HepG2 (cell line): ENCODE measurements around the gene DAB1. TPM values are rescaled to one million over a fixed set of nuclear protein-coding genes. Genes with fewer than 3 reads are reported as not detected.

ENCODE experiments used
- ATAC-seq: fragments of 200-7000 bp; cut with Tn5 transposase; 3 replicates; pipeline ENCODE4 v1.9.1; 2020; ENCODE audit warnings: mild to moderate bottlenecking, moderate library complexity
- BruUV-seq: library from RNA; stranded (reverse); fragments of 400-500 nt; replicated peaks from 2 replicates; lab custom pipeline; 2021; lab: Mats Ljungman, UMichigan
- CTCF ChIA-PET: fragments of 300-600 bp; formaldehyde crosslinking; extraction: SDS; loops from one replicate; lab custom pipeline; 2021; ENCODE audit warnings: low total read pairs, inconsistent platforms, low intra/inter-chr PET ratio; lab: Yijun Ruan, JAX
- POLR2A ChIA-PET: fragments of 350-600 bp; sonication (Branson Sonifier 250); formaldehyde crosslinking; loops from one replicate; lab custom pipeline; 2020; ENCODE audit warnings: antibody characterized with exemption, inconsistent platforms; lab: Yijun Ruan, JAX
- DNase-seq: peaks from one replicate; pipeline ENCODE4 v3.0.0-alpha.2; 2015; ENCODE audit warnings: low spot score
- FAIRE-seq: peaks from 3 replicates; lab custom pipeline; 2011; peaks lifted over from hg19 to GRCh38; lab: Jason Lieb, UNC
- H2AFZ ChIP-seq: one replicate; pipeline ENCODE4 v1.6.1; 2011; ENCODE audit warnings: low read length, inconsistent platforms
- H3K27ac ChIP-seq: fragments of 300-600 bp; 3 replicates; pipeline ENCODE4 v1.8.0; 2011; ENCODE audit warnings: mixed run types, mild to moderate bottlenecking, mixed read lengths, low read length, inconsistent platforms; ENCODE audit not compliant: insufficient read depth; ENCODE audit errors: extremely low read length
- H3K27me3 ChIP-seq, 2 experiments: fragments of 200-600 bp in 1 of 2; 2 replicates in 1 of 2; 3 replicates in 1 of 2; pipeline versions ENCODE4 v1.6.0 to v1.8.0; 2011; ENCODE audit warnings: low read length in 2 of 2, mild to moderate bottlenecking in 2 of 2, moderate library complexity in 2 of 2, inconsistent platforms in 1 of 2; ENCODE audit not compliant: insufficient read depth in 2 of 2, control insufficient read depth in 1 of 2
- H3K36me3 ChIP-seq, 2 experiments: fragments of 200-600 bp in 1 of 2; replicated peaks in 1 of 2; 2 replicates in 1 of 2; 3 replicates in 1 of 2; pipeline versions ENCODE4 v1.5.1 to v1.8.0; 2011; ENCODE audit warnings: low read length in 2 of 2, inconsistent platforms in 1 of 2; ENCODE audit not compliant: insufficient read depth in 2 of 2, control insufficient read depth in 1 of 2
- H3K4me1 ChIP-seq: 2 replicates; pipeline ENCODE4 v1.5.1; 2012; ENCODE audit warnings: low read length, inconsistent platforms; ENCODE audit not compliant: insufficient read depth
- H3K4me2 ChIP-seq: 2 replicates; pipeline ENCODE4 v1.6.0; 2011; ENCODE audit warnings: low read depth, low read length, inconsistent platforms
- H3K4me3 ChIP-seq, 3 experiments: fragments of 200-600 bp in 1 of 3; sonication (generic), shearing (Covaris generic) in 1 of 3; replicated peaks in 1 of 3; 2 replicates each; pipeline ENCODE4 v1.5.1; 2011 to 2016; ENCODE audit warnings: low read length in 3 of 3, inconsistent platforms in 2 of 3, low read depth in 2 of 3, mild to moderate bottlenecking in 2 of 3, control low read depth in 1 of 3, mixed read lengths in 1 of 3; ENCODE audit not compliant: insufficient read depth in 1 of 3
- H3K79me2 ChIP-seq: one replicate; pipeline ENCODE4 v1.6.1; 2011; ENCODE audit warnings: low read length, inconsistent platforms; ENCODE audit not compliant: insufficient read depth
- H3K9ac ChIP-seq: 2 replicates; pipeline ENCODE4 v1.6.0; 2011; ENCODE audit warnings: mild to moderate bottlenecking, low read depth, low read length, inconsistent platforms; ENCODE audit not compliant: insufficient read depth
- H3K9me3 ChIP-seq: 2 replicates; pipeline ENCODE4 v1.5.1; 2012; ENCODE audit warnings: mild to moderate bottlenecking, low read length
- H4K20me1 ChIP-seq: 2 replicates; pipeline ENCODE4 v1.6.0; 2011; ENCODE audit warnings: inconsistent platforms, mild to moderate bottlenecking, low read length, moderate library complexity; ENCODE audit not compliant: insufficient read depth
- E2F5 ChIP-seq: sonication (generic); formaldehyde crosslinking; conservative IDR thresholded peaks from 2 replicates; pipeline ENCODE4 v1.4.0; 2020; ENCODE audit warnings: missing genetic modification reagents
- GLI4 ChIP-seq: sonication (generic); formaldehyde crosslinking; IDR thresholded peaks from 2 replicates; pipeline ENCODE4 v1.5.1; 2020; ENCODE audit warnings: missing genetic modification reagents, mild to moderate bottlenecking, moderate library complexity, borderline replicate concordance
- MXD4 ChIP-seq: IDR thresholded peaks from 2 replicates; pipeline ENCODE4 v1.6.1; 2016; ENCODE audit warnings: mild to moderate bottlenecking, missing biosample characterization, missing genetic modification reagents
- POLR2AphosphoS5 ChIP-seq: IDR thresholded peaks from 2 replicates; pipeline ENCODE4 v1.6.1; 2012; ENCODE audit warnings: low read depth, low read length
- RERE ChIP-seq: IDR thresholded peaks from 2 replicates; pipeline ENCODE4 v1.6.1; 2016; ENCODE audit warnings: low read depth, missing genetic modification reagents, missing compliant biosample characterization
- RXRA ChIP-seq: sonication (generic); formaldehyde crosslinking; IDR thresholded peaks from 2 replicates; pipeline ENCODE4 v1.5.1; 2020; ENCODE audit warnings: missing genetic modification reagents
- SIX1 ChIP-seq: sonication (generic); formaldehyde crosslinking; IDR thresholded peaks from 2 replicates; pipeline ENCODE4 v1.4.0; 2020; ENCODE audit warnings: missing genetic modification reagents, borderline replicate concordance
- ZMAT3 ChIP-seq: sonication (generic); formaldehyde crosslinking; conservative IDR thresholded peaks from 2 replicates; pipeline ENCODE4 v1.7.0; 2021; ENCODE audit warnings: missing genetic modification reagents
- ZNF563 ChIP-seq: sonication (generic); formaldehyde crosslinking; IDR thresholded peaks from 2 replicates; pipeline ENCODE4 v1.8.0; 2022; ENCODE audit warnings: mild to moderate bottlenecking, moderate library complexity, missing genetic modification reagents
- ZNF580 ChIP-seq: IDR thresholded peaks from 2 replicates; pipeline ENCODE4 v1.6.1; 2016; ENCODE audit warnings: low read depth, borderline replicate concordance
- WGBS: methylation state at CpG from one replicate; pipeline ENCODE4 v1.1.6; 2017; ENCODE audit warnings: low lambda C conversion rate; 5-methylcytosine and 5-hydroxymethylcytosine counted together
- in situ Hi-C: cut with HindIII; loops from 2 replicates; pipeline ENCODE4 v1.10.0; 2017; ENCODE audit warnings: low pct_unique_long_range_greater_than_20kb; ENCODE audit not compliant: extremely low pct_ligation_motif_present
- intact Hi-C: fragments of 100-400 bp; cut with micrococcal nuclease; formaldehyde crosslinking; loops from one replicate; pipeline ENCODE4 v1.10.0; 2022; ENCODE audit not compliant: unreplicated experiment
- polyA plus RNA-seq, 8 experiments: library from polyadenylated mRNA; depleted of rRNA in 3 of 8; stranded (reverse) in 7 of 8; unstranded in 1 of 8; fragments of >200 nt; fragmentation: Illumina TruSeq in 4 of 8; extraction: Trizol in 4 of 8; gene quantifications; 2 replicates each; pipeline versions ENCODE4 v1.2.1 to v1.2.3, GENCODE V29; 2011 to 2016; ENCODE audit warnings: low read depth in 4 of 8, missing spikeins in 1 of 8, mixed read lengths in 1 of 8; ENCODE audit not compliant: insufficient read depth in 1 of 8
- total RNA-seq, 5 experiments: library from RNA; depleted of rRNA; stranded (reverse); fragments of >200 nt; fragmentation: Illumina TruSeq; extraction: Trizol; gene quantifications; 2 replicates each; pipeline ENCODE4 v1.2.3, GENCODE V29; 2016; ENCODE audit warnings: low read depth in 1 of 5

DAB1 gene
- total and polyA plus RNA-seq, 2 of the 13 experiments (the other 11 are each of a cell fraction or from before 2014, with no cell fraction given), result 0.04 to 0.13 TPM

- DNase-seq (no peak), FAIRE-seq (no peak), ATAC-seq (no peak)
- BruUV-seq, result no TSS peak
- TF ChIP-seq RERE (CRISPR knock-in tag), result no peak
- no peak for TF ChIP-seq ZNF580 (CRISPR knock-in tag)
- TF ChIP-seq GLI4, result no peak
- TF ChIP-seq ZNF563, result no peak
- no peak for TF ChIP-seq ZMAT3
- no peak for TF ChIP-seq SIX1 (CRISPR knock-in tag)
- TF ChIP-seq POLR2AphosphoS5, result no peak
- TF ChIP-seq MXD4, result no peak
- TF ChIP-seq E2F5 (CRISPR knock-in tag), result no peak
- no peak for TF ChIP-seq RXRA (CRISPR knock-in tag)
- Histone ChIP-seq H3K36me3 (no peaks in the 10 kb centered on the region), H3K4me2 (no peak overlapping the region), H3K27me3 (no peaks in the 10 kb centered on the region), H4K20me1 (no peaks in the 10 kb centered on the region), H3K4me3 (no peak overlapping the region), H3K9me3 (no peaks in the 10 kb centered on the region), H3K9ac (no peak overlapping the region), H2AFZ (no peak overlapping the region), H3K4me1 (no peaks in the 10 kb centered on the region), H3K27ac (no peak overlapping the region), H3K79me2 (no peaks in the 10 kb centered on the region)
- in situ Hi-C loops (no loop called here), intact Hi-C loops (no loop called here)
- POLR2A ChIA-PET, result no interaction called here
- 35% methylated on average over 1 of the region's 1 CpG for WGBS
- CTCF ChIA-PET, result no interaction called here
Measured at GRCh38 chr1:57163789-57164188, 260.1 kb downstream of the DAB1 start.
